Measurements from ENCODE around the gene SNRNP40.
"Not testable (repeated sequence)": the region's sequence is repeated elsewhere in the genome, so short reads cannot be mapped to it uniquely, and the experiment has no call there.

Gene SNRNP40

GRCh38 chr1:31296486-31297276, at the start of gene SNRNP40, which contains the start of gene ZCCHC17:
SNRNP40 (minus strand) TSS chr1:31296788; CDS start chr1:31296751, 37 bp downstream.
ZCCHC17 (plus strand) TSS chr1:31297032; CDS start chr1:31310099, 13,067 bp downstream.
- peak; percentile 84 to 93 for DNase-seq (ENCODE audit: low read depth in 2 of 2)

DNA sequence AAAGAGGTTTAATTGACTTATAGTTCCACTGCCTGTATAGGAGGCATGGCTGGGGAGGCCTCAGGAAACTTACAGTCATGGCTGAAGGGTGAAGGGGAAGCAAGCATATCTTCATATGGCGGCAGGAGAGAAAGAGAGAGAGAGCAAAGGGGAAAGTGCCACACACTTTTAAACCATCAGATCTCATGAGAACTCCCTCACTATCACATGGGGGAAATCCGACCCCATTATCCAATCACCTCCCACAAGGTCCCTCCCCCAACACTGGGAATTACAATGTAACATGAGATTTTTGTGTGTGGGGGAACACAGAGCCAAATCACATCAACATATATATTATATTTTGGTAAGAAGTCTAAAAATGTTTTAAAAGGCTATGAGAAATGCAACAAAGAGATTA, 49.0 kb upstream of the SNRNP40 start:
- no peak for DNase-seq (ENCODE audit: low read depth in 2 of 2)

DNA sequence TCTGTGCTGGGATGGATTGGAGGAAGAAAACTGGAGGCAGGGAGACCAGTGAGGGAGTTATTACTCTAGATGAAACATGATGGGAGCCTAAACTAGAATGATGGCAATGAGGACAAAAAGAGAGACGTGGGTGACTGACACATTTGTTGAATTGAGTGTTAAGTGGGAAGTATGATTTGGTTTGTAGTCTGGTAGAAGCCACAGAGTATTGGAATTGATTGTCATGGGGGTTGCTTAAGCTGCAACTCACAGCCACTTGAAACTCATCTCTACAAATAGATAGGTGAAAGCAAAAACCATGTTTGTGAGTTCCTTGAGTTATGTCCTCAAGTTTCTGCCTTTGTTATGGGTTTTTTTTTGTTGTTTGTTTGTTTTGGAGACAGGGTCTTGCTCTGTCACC, 47.9 kb upstream of the SNRNP40 start:
- no peak for DNase-seq (ENCODE audit: low read depth in 2 of 2)

DNA sequence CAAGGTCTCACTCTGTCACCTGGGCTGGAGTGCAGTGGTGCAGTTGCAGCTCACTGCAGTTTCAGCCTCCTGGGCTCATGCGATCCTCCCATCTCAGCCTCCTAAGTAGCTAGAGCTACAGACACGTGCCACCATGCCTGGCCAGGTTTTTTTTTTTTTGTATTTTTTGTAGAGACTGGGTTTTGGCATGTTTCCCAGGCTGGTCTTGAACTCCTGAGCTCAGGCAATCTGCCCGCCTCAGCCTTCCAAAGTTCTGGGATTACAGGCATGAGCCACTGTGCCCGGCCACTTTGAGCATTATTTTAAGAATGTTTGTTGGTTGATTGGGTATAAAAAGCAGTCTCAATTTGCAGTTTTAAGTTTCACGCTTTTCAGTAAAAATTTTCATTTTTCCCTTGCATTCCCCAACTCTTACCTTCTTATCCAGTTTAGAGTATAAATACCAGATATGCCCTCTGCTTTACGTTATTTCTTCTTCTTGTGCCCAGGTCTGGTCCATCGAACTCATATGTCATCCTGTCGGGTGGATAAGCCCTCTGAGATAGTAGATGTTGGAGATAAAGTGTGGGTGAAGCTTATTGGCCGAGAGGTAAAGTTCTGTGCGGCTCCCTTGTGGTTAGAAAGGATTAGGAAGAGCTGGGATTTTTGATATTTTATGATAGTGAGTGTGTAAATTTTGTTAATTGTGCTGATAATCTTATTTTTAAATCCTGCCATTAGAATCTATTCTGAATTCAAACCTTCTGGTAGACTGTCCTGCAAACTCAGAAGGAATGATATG, 40.3 kb upstream of the SNRNP40 start:
- no peak for DNase-seq (ENCODE audit: low read depth in 2 of 2)

DNA sequence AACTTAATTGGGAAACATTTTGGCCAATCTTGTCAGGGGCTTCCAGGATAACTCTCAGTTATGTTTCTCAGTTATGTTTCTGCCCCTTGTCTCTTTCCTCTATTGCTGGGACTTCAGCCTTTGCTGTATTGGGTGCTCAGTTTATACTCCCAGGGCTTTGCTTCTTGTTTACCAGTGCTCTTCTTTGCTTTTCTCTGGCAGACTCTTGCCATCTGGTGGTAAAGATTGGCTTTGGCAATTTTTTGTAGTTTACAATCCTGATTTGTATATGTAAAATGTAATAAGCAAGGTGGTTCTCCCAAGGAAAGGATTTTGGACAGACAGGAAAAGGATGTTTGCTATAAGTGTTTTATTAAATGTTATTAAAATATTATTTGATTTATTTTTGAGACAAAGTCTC, 38.4 kb upstream of the SNRNP40 start:
- DNase-seq (ENCODE audit: low read depth in 2 of 2), result no peak

DNA sequence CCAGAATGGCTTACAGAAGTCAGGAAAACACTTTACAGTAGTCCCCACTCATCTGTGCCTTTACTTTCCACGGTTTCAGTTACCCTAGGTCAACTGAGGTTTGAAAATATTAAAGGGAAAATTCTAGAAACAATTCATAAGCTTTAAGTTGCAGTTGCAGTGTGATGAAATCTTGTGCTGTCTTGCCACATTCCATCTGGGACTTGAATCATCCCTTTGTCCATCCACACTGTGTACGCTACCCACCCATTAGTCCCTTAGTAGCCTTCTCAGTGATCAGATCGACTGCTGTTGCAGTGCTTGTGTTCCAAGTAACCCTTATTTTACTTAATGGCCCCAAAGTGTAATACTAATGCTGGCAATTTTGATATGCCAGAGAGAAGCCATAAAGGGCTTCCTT, 30.8 kb upstream of the SNRNP40 start:
- DNase-seq (ENCODE audit: low read depth in 2 of 2), result no peak

GRCh38 chr1:31326461-31326860, 29.9 kb upstream of the SNRNP40 start:
- no peak for DNase-seq (ENCODE audit: low read depth in 2 of 2)

DNA sequence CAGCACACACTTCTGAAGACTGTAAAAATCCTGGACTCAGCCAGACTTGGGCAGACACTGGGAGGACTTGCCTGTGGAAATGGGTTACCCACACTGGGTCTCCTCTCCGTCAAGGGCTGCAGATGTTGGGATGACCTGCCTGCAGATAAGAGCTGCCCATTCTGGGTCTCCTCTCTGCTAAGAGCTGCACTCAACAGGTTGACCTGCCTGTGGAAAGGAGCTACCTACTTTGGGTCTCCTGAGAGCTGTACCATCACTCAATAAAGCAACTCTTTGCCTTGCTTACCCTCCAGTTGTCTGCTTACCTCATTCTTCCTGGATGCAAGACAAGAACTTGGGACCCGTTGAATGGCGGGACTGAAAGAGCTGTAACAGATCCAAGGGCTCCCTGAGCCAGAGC, 28.4 kb upstream of the SNRNP40 start:
- DNase-seq (ENCODE audit: low read depth in 2 of 2), result no peak

GRCh38 chr1:31324093-31324492, 27.5 kb upstream of the SNRNP40 start:
- no peak for DNase-seq (ENCODE audit: low read depth in 2 of 2)

DNA sequence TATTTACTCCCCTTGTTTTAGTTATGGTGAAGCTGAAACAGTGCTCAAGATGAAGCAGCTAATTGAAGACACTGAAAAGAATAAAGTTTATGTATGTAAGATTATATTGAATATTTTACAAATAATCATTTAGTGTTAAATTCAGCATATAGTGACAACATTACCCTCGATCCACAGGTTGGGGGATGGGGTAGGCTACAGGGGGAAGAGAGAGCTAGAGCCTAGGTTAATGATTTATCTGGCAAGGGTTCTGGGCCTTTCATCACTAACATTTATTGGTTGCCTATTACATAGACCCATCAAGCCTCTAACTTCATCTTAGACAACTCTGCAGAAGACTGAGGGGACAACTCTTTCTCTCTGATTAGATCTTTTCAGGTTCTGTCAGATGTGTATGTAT, 21.6 kb upstream of the SNRNP40 start:
- no peak for DNase-seq (ENCODE audit: low read depth in 2 of 2)

DNA sequence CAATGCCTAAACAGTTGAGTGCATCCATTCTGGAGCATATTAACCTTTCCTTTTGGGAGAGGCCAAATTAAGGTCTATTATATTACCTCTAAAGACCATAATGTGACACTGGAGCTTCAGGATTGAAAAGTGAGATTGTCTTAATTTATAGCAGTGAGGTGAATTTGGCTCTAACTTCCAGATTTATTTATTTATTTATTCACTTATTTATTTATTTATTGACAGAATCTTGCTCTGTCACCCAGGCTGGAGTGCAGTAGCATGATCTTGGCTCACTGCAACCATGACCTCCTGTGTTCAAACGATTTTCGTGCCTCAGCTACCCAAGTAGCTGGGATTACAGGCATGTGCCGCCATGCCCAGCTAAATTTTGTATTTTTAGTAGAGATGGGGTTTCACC, 19.3 kb upstream of the SNRNP40 start:
- no peak for DNase-seq (ENCODE audit: low read depth in 2 of 2)

DNA sequence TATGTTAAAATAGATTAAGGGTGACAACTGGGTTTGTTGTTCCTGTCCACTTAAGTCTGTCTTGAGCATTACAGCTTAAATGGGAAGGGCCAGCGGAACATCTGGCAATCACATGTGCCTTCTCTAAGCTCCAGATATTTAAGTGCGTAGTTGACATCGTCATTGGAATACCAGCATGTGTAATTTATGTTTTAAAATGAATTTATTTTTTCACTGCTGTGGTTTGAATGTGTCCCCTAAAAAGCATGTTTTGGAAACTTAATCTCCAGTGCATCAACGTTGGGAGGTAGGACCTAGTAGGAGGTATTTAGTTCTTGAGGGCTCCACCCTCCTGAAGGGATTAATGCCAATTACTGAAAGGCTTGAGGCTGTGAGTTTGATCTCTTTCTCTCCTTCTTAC, 13.6 kb upstream of the SNRNP40 start:
- DNase-seq (ENCODE audit: low read depth in 2 of 2), result no peak

- DNase-seq (ENCODE audit: low read depth in 2 of 2), result no peak
Measured at GRCh38 chr1:31308036-31308435, 11.4 kb upstream of the SNRNP40 start.

GRCh38 chr1:31306278-31306677, 9.7 kb upstream of the SNRNP40 start:
- no peak for DNase-seq (ENCODE audit: low read depth in 2 of 2)

DNA sequence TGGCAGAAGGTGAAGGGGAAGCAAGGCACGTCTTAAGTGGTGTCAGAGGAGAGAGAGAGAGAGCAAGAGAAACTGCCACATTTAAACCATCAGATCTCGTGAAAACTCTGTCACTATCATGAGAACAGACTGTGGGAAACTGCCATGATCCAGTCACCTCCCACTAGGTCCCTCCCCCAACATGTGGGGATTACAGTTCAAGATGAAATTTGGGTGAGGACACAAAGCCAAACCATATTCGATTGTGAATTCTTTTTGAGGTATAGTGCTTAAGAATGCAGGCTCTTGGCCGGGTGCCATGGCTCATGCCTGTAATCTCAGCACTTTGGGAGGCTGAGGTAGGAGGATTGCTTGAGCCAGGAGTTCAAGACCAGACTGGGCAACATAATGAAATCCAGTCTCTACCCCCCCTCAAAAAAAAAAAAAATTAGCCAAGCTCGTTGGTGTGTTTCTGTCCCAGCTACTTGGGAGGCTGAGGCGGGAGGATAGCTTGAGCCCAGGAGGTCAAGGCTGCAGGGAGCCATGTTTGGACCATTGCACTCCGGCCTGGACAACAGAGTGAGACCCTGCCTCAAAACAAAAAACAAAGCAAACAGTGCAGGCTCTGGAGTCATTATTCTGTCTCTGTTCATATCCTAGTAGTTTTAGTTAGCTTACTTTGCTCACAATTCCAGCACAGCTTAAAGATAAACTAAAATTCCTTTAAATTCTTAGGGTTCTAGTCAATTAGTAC, 6.3 kb upstream of the SNRNP40 start:
- no peak for DNase-seq (ENCODE audit: low read depth in 2 of 2)

DNA sequence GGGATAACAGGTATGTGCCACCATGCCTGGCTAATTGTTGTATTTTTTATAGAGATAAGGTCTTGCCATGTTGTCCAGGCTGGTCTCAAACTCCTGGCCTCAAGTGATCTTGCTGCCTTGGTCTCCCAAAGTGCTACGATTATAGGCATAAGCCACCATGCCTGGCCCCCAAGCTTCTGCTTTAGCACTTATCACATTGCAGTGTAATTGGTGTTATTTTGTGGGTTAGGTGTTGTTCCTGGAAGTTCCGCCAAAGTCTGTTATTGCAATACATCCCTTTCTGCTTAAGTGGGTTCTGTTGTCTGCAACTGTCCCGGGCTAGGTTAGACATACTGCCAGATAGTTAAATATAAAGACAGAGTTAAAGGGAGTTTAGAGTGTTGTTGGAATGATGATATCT, 3.6 kb upstream of the SNRNP40 start:
- DNase-seq (ENCODE audit: low read depth in 2 of 2), result no peak

GRCh38 chr1:31299365-31299764, 2.8 kb upstream of the SNRNP40 start:
- no peak for DNase-seq (ENCODE audit: low read depth in 2 of 2)

GRCh38 chr1:31297277-31298247, 974 bp upstream of the SNRNP40 start:
- DNase-seq (ENCODE audit: low read depth in 2 of 2), result no peak

- no peak for DNase-seq (ENCODE audit: low read depth in 2 of 2)
Measured at GRCh38 chr1:31295874-31296485, 608 bp downstream of the SNRNP40 start.

- DNase-seq (ENCODE audit: low read depth in 2 of 2), result no peak
Measured at GRCh38 chr1:31289021-31289420, 7.6 kb downstream of the SNRNP40 start.

- DNase-seq (ENCODE audit: low read depth in 2 of 2), result not testable (repeated sequence)
Measured at GRCh38 chr1:31287791-31288190, 8.8 kb downstream of the SNRNP40 start.

Measured in stimulated activated CD8-positive, alpha-beta memory T cell treated with anti-CD3 and anti-CD28 coated beads, Interleukin-15, amount 100 ng/mL, for 4 hours (primary cell).